Choroid plexus epithelial cell (primary cell): ENCODE results near the gene BPI.

Source experiments
- DNase-seq: peaks from one replicate; pipeline ENCODE4 v3.0.0-alpha.2; 2010; ENCODE audit warnings: low read depth
- H3K4me3 ChIP-seq: 2 replicates; pipeline ENCODE4 v1.5.1; 2011; ENCODE audit warnings: low read depth, mild to moderate bottlenecking, control low read depth, low read length, moderate library complexity
- CTCF ChIP-seq: conservative IDR thresholded peaks from 2 replicates; pipeline ENCODE4 v1.5.1; 2011; ENCODE audit warnings: low read depth, mild to moderate bottlenecking, control low read depth, inconsistent platforms, low read length, moderate library complexity

BPI gene

DNA sequence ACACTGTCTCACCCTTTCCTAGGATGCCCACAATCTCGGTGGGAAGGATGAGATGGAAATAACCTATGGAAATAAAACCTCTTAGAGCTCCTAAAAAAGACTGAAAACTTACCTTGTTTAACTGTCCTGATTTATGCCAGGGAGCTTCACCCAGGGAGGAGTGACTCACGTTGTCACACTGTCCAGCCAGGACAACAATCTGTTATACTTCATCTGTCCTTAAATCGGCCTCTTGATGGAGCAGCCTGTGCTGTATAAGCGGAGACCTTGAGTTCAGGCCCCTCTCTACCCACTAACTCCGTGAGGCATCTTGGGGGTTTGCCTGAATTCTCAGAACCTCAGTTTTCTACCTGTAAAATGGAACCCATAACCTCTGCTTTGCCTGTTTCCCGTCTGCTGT lies 34.2 kb upstream of the BPI start:
- H3K4me3 ChIP-seq = no peak overlapping the region
- TF ChIP-seq CTCF = no peak
- DNase-seq = no peak

- peak; percentile 99 for DNase-seq
- TF ChIP-seq CTCF = peak; percentile 24
- H3K4me3 ChIP-seq = peak overlapping the region; percentile 17
Observed at GRCh38 chr20:38270869-38271605, 32.9 kb upstream of the BPI start.

DNA sequence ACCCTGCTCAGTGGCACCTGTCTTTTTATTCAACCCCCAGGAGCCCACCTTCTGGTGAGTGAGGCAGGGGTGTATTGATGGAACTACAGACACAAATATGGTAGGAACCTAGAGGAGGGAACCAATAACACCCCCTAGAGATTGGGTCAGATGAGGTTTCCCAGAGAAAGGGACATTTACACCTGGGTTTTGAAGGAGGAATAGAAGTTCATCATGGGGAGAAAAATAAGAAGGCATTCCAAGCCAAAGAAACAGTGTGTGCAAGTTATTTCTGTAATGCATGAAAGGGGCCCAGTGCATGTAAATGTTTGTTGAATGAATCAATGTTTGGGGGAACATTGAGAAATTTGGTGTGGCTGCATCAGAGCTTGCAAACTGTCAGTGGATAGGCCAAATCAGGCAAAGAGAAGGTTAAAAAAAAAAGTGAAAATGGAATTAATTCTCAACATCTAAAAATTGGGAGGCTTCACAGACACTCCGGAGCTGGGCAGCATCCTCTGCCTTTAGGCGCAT lies 32.3 kb upstream of the BPI start:
- no peak for TF ChIP-seq CTCF
- no peak overlapping the region for H3K4me3 ChIP-seq
- peak; percentile 64 for DNase-seq

- no peak for DNase-seq
- H3K4me3 ChIP-seq = no peak overlapping the region
- no peak for TF ChIP-seq CTCF
Observed at GRCh38 chr20:38272398-38272797, 31.6 kb upstream of the BPI start.

DNA sequence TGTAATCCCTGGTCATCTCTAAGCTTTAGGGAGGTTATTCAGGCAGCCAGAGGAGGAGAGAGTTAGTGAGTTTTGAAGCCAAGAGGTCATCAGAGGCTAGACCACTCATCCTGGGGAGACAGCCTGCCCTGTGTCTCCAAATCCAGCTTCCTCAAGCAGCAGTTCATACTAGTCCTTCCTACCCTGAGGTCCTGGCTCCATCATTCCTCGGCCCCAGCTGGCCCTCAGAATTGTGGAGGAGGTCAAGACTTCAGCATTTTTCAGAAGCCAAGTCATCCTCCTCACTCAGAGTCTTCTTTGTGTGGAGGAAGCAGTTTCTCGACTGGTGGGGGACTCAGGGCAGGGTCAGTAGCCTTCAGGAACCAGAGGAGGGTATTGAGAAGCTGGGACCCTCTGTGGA lies 31.0 kb upstream of the BPI start:
- no peak for TF ChIP-seq CTCF
- no peak overlapping the region for H3K4me3 ChIP-seq
- peak; percentile 91 for DNase-seq

GRCh38 chr20:38275815-38276550 lies 28.0 kb upstream of the BPI start:
- no peak overlapping the region for H3K4me3 ChIP-seq
- TF ChIP-seq CTCF = no peak
- DNase-seq = peak; percentile 87
